ENCODE measurements around the gene BCL3.

Gene BCL3

DNA sequence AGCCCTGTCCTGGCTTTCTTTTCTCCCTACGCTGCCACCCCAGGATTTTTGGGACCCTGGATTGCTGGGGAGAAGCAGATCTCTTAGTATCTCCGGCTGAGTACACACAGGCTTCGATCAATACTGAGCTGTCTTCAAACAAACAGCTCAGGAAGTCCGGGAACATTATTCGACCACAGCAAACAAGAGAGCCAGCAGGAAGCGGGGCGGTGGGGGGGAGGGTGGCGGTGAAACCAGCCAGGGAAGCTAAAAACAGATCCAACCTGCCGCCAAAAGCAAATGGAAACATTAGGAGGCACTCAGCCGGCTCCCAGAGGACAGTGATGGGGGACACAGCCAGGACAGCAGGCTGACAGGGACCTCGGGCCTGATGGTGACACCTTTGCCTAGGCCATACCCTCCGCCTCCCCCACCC, 48.2 kb downstream of the BCL3 start:
- peak; percentile 8 for DNase-seq

DNA sequence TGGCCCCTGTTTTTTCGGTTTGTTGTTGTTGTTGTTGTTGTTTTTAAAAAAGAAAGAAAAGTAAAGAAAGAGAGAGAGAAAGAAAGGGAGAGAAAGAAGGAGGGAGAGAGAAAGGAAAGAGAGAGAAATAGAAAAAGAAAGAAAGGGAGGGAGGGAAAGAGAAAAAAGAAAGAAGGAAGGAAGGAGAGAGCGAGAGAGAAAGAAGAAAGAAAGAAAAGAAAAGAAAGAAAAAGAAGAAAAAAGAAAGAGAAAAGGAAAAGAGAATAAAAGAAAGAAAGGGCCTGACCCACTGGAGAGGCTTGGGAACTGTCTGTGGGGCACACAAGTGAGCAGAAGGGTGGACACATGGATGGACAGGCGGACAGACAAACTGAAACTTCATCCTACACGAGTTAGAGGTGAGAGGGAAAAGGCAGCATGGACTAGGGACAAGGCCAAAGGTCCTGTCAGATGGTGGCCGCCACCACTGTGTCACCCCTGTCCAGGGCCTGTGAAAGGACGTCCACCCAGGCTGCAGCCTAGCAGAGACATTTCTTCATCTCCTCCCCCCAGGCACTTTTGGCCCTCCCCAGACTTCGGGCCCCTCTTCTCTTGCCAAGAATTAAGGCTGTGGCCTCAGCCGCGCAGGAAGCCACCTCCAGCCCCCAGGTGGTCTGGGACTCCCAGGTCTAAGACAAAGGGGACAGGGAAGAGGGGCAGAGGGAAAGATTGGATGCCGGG, 51.3 kb downstream of the BCL3 start:
- no peak for DNase-seq

DNA sequence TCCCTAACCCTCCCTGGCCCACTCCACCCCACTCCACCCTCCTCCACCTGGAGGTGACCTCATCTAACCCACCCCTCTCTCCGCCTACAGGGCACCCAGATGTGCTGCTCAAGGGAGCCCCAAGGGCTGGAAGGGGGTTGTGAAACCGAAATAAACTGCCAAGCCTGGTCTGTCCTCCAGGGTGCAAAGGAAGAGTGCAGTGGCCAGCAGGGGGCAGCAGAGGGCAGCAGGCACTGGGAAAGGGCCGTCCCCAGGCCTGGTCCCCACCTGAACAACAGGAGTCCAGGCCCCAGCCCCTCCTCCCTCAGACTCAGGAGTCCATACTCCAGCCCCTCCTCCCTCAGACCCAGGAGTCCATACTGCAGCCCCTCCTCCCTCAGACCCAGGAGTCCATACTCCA, 52.0 kb downstream of the BCL3 start:
- DNase-seq: peak; percentile 32

DNA sequence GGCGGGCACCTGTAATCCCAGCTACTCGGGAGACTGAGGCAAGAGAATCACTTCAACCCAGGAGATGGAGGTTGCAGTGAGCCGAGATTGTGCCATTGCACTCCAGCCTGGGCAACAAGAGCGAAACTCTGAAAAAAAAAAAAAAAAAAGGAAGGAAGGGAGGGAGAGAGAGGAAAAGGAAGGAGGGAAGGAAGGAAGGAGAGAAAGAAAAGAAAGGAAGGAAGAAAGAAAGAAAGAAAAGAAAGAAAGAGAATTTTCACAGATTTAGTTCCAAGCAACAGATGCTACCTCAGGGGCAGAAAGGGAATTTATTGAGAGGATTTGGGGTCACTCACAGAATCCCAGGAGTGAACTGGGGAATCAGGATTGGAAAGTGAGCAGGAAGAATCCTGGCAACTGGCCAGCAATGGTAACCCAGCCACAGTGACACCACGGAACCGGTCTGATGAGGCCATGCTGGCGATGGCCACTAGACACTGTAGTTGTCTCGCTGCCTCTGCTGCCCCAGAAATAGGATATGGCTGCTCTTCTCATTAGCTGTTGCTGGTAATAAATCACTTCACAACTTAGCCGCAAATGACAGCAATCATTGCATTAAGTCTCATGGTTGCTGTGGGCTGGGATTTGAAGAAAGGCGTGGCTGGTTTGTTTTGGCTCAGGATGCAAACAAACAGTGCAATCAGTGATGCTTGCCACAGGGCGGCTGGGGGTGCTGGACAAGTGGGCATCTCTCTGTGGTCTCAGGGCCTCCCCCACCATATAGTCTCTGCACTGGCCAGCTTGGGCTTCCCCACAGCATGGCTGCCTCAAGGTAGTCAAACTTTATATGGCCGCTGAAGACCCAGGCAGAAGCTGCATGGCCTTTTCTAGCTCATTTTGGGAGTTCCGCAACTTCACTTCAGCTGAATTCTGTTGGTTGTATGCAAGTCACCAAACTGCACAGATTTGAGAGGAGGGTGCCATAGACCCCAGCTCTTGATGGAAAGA, 55.2 kb downstream of the BCL3 start:
- DNase-seq: no peak

DNA sequence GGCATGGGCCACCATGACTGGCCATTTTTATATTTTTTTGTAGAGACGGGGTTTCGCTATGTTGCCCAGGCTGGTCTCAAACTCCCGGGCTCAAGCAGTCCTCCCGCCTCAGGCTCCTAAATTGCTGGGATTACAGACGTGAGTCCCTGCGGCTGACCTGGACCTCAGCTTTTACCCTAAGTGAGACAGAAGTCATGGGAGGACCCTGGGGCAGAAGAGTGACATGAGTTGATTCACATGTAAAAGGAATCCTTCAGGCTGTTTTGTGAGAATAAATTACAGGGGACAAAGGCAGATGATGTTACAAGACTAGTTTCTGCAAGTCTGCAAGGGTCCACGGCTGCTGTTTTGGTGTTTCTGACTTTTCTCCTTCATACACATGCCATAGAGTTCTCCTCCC, 57.8 kb downstream of the BCL3 start:
- DNase-seq: no peak

DNA sequence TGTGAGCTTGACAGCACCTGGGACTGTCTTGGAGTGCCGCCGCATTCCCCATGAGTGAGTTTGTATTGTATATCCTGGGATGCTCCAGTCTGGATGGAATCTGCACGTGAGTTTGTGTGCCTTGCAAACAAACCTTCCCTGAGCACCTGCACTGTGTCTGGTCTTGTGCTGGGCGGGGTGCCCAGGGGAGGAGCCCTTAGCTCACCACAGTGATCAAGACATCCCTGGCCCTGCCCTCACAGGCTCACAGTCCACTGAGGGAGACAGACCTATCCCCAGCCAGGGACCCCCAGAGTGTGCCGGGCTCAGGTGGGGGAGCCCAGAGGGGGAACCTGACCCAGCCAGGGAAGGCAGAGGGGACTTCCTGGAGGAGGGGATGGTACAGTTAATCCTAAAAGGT, 58.7 kb downstream of the BCL3 start:
- DNase-seq: no peak

DNA sequence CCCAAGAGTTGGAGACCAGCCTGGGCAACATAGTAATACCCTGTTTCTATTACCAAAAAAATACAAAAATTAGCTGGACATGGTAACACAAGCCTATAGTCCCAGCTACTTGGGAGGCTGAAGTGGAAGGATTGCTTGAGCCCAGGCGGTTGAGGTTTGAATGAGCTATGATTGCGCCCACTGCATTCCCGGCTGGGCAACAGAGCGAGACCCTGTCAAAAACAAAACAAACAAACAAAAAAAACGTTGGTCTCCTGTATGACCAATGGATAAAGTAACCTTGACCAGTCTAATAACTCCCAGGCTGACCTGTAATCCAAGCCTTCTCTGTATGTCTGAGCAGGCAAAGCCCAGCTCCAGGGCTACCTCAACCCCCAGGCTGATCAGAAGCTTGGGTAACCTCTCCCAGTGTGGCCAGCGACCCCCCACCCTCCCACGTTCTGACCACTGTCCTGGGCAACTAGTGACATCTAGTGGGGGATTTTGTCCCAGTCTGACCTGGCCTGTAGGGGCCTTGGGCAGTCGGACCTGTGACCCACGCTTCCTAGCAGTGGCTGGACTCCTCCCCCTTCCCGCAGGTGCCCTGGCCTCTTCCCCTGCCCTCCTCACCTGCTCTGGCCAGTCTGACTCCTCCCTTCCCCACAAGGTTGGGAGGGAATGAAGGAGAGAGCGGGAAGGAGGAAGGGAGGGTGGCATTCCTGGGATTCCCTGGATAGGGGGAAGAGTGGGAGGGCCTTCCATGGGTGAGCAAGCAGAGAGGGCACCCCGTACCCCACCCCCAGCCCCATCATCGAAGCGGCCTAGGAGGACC, 59.3 kb downstream of the BCL3 start:
- DNase-seq: peak; percentile 21

DNA sequence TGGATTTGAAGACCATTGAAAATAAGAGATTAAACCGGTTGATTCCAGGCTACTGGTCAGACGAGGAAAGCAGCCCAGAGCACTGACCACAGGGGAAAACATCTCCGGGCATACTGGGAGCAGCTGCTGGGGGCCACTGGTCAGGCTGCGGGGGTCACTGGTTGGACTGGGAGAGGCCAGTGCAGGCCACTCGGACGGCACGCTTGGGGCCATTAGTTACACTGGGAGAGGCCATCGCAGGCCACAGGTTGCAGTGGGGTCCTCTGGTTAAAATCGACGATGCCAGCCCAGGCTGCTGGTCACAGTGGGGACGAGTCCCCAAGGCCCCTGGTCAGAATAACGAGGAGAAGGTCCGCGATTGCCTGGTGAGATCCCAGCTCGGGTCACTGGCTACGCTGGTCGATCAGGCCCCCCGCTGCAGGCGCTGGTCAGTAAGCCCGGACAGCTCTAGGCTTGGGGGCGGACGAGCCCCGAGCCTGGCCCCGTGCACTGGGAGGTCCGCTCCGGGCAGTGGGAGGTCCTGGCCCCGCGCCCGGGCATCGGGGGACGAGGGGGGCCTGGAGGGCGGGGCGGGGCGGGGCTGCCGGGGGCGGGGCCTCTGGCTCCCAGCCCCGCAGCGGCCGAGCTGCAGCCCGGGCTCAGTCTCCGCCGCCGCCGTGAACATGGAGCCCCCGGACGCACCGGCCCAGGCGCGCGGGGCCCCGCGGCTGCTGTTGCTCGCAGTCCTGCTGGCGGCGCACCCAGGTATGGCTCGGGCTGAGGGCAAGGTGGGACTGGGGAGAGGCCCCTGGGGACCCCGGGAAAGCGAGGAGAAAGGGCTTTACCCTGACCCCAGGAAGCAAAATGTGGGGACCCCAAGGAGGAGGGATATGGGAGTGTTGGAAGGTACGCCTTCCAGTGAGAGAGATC, 60.2 kb downstream of the BCL3 start, which contains the start of gene BCAM:
Gene BCAM, plus strand, starts transcription at position 641 of the 909 bp plus-strand sequence. Its CDS starts 22 bp downstream, at position 663.
- peak; percentile 58 for DNase-seq

All from midbrain (tissue), 1 donor.